Activated CD8-positive, alpha-beta T cell treated with anti-CD3 and anti-CD28 coated beads for 36 hours (primary cell): ENCODE data around the gene CAPN10. TPM values are rescaled to one million over a fixed set of nuclear protein-coding genes. Genes with fewer than 3 reads are reported as not detected.

ENCODE experiments used
- ATAC-seq: fragments of 200-7000 bp; cut with Tn5 transposase; one replicate; pipeline ENCODE4 v1.10.0; 2021; ENCODE audit warnings: mild to moderate bottlenecking, moderate library complexity
- CTCF ChIA-PET: fragments of 350-600 bp; sonication (Branson Sonifier 250); formaldehyde crosslinking; loops from one replicate; lab custom pipeline; 2021; ENCODE audit warnings: antibody characterized with exemption; lab: Charles Lee
- POLR2A ChIA-PET: fragments of 350-600 bp; sonication (Branson Sonifier 250); formaldehyde crosslinking; loops from one replicate; lab custom pipeline; 2021; ENCODE audit warnings: antibody characterized with exemption; lab: Charles Lee
- DNase-seq: peaks from one replicate; pipeline ENCODE4 v3.0.0-alpha.2; 2020
- H3K27ac Mint-ChIP-seq: one replicate; pipeline ENCODE4 v1.8.0; 2021; ENCODE audit warnings: mild to moderate bottlenecking, mixed read lengths
- H3K27me3 Mint-ChIP-seq: one replicate; pipeline ENCODE4 v1.8.0; 2021; ENCODE audit warnings: mixed read lengths
- H3K36me3 Mint-ChIP-seq: one replicate; pipeline ENCODE4 v1.8.0; 2021; ENCODE audit warnings: low read depth, mixed read lengths
- H3K4me1 Mint-ChIP-seq: one replicate; pipeline ENCODE4 v1.8.0; 2021; ENCODE audit warnings: low read depth, mixed read lengths
- H3K4me3 Mint-ChIP-seq: one replicate; pipeline ENCODE4 v1.8.0; 2021; ENCODE audit warnings: mild to moderate bottlenecking, moderate library complexity, mixed read lengths
- H3K9me3 Mint-ChIP-seq: one replicate; pipeline ENCODE4 v1.8.0; 2021; ENCODE audit warnings: mixed read lengths
- intact Hi-C: fragments of 100-400 bp; cut with micrococcal nuclease; formaldehyde crosslinking; loops from one replicate; pipeline ENCODE4 v1.10.0; 2022
- total RNA-seq, 2 experiments: library from RNA; stranded (reverse); gene quantifications; one replicate each; pipeline ENCODE4 v1.2.3, GENCODE V29; 2021
- TF ChIP-seq, protein P1 (sequence below): fragments of 200-600 bp; IDR thresholded peaks from one replicate; pipeline ENCODE4 v1.8.0; 2022; ENCODE audit warnings: antibody characterized with exemption, mild to moderate bottlenecking

Gene CAPN10
- total RNA-seq, 2 experiments from 2014 or later = 26.8 to 29.1 TPM

- ATAC-seq (no peak), DNase-seq (no peak)
- ChIA-PET POLR2A (interaction anchor here (2.7 kb wide), 1 partner anchor 12 kb away, joined by 12 read pairs; no protein-coding TSS in a partner anchor), CTCF (interaction anchor here (0.6 to 3.3 kb wide), 3 partner anchors 9 to 41 kb away, joined by 3 to 30 read pairs (median 10); partner anchors contain the start of gene RNPEPL1)
- TF ChIP-seq, protein P1, sequence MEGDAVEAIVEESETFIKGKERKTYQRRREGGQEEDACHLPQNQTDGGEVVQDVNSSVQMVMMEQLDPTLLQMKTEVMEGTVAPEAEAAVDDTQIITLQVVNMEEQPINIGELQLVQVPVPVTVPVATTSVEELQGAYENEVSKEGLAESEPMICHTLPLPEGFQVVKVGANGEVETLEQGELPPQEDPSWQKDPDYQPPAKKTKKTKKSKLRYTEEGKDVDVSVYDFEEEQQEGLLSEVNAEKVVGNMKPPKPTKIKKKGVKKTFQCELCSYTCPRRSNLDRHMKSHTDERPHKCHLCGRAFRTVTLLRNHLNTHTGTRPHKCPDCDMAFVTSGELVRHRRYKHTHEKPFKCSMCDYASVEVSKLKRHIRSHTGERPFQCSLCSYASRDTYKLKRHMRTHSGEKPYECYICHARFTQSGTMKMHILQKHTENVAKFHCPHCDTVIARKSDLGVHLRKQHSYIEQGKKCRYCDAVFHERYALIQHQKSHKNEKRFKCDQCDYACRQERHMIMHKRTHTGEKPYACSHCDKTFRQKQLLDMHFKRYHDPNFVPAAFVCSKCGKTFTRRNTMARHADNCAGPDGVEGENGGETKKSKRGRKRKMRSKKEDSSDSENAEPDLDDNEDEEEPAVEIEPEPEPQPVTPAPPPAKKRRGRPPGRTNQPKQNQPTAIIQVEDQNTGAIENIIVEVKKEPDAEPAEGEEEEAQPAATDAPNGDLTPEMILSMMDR = no peak
- Mint-ChIP-seq H3K36me3 (peaks cover 14% of the 10 kb centered on the region), H3K4me3 (no peak overlapping the region), H3K9me3 (no peaks in the 10 kb centered on the region), H3K4me1 (peaks cover 27% of the 10 kb centered on the region), H3K27ac (peak overlapping the region; percentile 82), H3K27me3 (no peaks in the 10 kb centered on the region)
- intact Hi-C loops = no loop called here
These were observed 8.0 kb upstream of the CAPN10 start for GRCh38 chr2:240578488-240578887.

DNA sequence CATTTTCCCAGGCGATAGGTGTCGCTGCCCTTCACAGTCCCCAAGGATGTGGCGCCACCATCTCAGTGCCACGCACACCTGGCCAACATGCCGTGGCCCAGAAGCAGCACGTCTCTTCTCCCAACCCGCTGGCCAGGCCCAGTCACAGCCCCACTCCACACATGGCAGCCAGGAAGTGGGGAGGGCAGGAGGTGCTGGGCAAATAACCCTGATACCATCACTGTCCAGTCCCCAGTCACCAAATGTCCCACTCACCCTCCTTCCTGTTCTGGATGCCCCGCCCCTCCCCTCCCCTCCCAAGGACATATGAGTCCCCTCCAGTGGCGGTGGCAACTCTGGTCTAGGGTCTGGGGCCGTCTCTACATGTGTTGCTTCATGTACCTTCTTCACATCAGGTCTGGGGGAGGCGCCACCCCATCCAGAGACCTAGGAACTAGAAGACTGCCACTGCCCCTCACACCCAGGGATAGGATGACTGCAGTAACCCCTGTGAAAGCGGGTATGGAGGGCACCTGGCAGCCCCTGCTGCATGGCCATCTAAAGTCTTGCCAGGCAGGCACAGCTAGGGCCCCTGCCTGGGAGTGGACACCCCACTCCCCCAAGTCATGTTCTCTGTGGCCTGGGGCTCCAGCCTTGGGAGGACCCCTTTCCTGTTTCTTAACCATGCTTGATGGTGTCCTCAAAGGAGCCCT is 7.3 kb upstream of the CAPN10 start:
- TF ChIP-seq, protein P1 = no peak
- ATAC-seq = no peak
- intact Hi-C loops = no loop called here
- Mint-ChIP-seq H3K36me3 (peaks cover 14% of the 10 kb centered on the region), H3K4me1 (peaks cover 30% of the 10 kb centered on the region), H3K9me3 (no peaks in the 10 kb centered on the region), H3K27ac (peak overlapping the region; percentile 82), H3K27me3 (no peaks in the 10 kb centered on the region), H3K4me3 (no peak overlapping the region)
- POLR2A ChIA-PET = interaction anchor here (1.0 to 2.7 kb wide), 4 partner anchors 9 to 45 kb away, joined by 3 to 12 read pairs (median 3); no protein-coding TSS in a partner anchor
- CTCF ChIA-PET = interaction anchor here (0.6 to 3.3 kb wide), 8 partner anchors 8 to 65 kb away, joined by 3 to 30 read pairs (median 8); partner anchors contain the start of gene RNPEPL1
- DNase-seq = no peak

GRCh38 chr2:240579771-240580614 is 6.5 kb upstream of the CAPN10 start:
- DNase-seq (peak; percentile 83), ATAC-seq (peak; percentile 82)
- peak overlapping the region; percentile 82 for H3K27ac Mint-ChIP-seq
- POLR2A ChIA-PET = interaction anchor here (1.0 to 2.7 kb wide), 7 partner anchors 9 to 44 kb away, joined by 3 to 12 read pairs (median 3); partner anchors contain the start of gene RNPEPL1
- peaks cover 19% of the 10 kb centered on the region for H3K36me3 Mint-ChIP-seq
- intact Hi-C loops = no loop called here
- H3K4me1 Mint-ChIP-seq = peaks cover 38% of the 10 kb centered on the region
- no peaks in the 10 kb centered on the region for H3K9me3 Mint-ChIP-seq
- TF ChIP-seq, protein P1 = peak; percentile 62
- CTCF ChIA-PET = interaction anchor here (0.7 to 3.3 kb wide), 11 partner anchors 9 to 66 kb away, joined by 3 to 30 read pairs (median 5); partner anchors contain the start of gene RNPEPL1
- H3K27me3 Mint-ChIP-seq = no peaks in the 10 kb centered on the region
- H3K4me3 Mint-ChIP-seq = no peak overlapping the region

GRCh38 chr2:240581811-240582210 is 4.7 kb upstream of the CAPN10 start:
- no peaks in the 10 kb centered on the region for H3K9me3 Mint-ChIP-seq
- H3K36me3 Mint-ChIP-seq = peaks cover 19% of the 10 kb centered on the region
- H3K27ac Mint-ChIP-seq = no peak overlapping the region
- TF ChIP-seq, protein P1 = no peak
- H3K27me3 Mint-ChIP-seq = no peaks in the 10 kb centered on the region
- CTCF ChIA-PET = no interaction called here
- peaks cover 39% of the 10 kb centered on the region for H3K4me1 Mint-ChIP-seq
- DNase-seq = no peak
- H3K4me3 Mint-ChIP-seq = no peak overlapping the region
- intact Hi-C loops = no loop called here
- POLR2A ChIA-PET = interaction anchor here (8.2 kb wide), 1 partner anchor 18 kb away, joined by 118 read pairs; the partner anchor contains the start of genes ANKMY1, DUSP28 and RNPEPL1
- no peak for ATAC-seq
